AG04449 (cell line): ENCODE results near the gene PLEKHM3.

ENCODE experiments used
- CTCF ChIA-PET: fragments of 350-600 bp; formaldehyde crosslinking; extraction: SDS; loops from one replicate; lab custom pipeline; 2021; ENCODE audit warnings: antibody characterized with exemption; lab: Yijun Ruan, JAX
- POLR2A ChIA-PET: fragments of 400-600, 350-600 bp; formaldehyde crosslinking; extraction: SDS; loops from one replicate; lab custom pipeline; 2020; ENCODE audit warnings: antibody characterized with exemption, inconsistent platforms; lab: Yijun Ruan, JAX
- DNase-seq: peaks from one replicate; pipeline ENCODE4 v3.0.0-alpha.2; 2010; ENCODE audit warnings: low read depth, low spot score
- H3K4me3 ChIP-seq: 2 replicates; pipeline ENCODE4 v1.5.1; 2011; ENCODE audit warnings: low read depth, mild to moderate bottlenecking, control low read depth, low read length
- TF ChIP-seq, protein P1 (sequence below): IDR thresholded peaks from one replicate; pipeline ENCODE4 v1.5.1; 2011; ENCODE audit warnings: mild to moderate bottlenecking, moderate library complexity, low read length, control low read depth, inconsistent platforms; ENCODE audit not compliant: insufficient read depth; ENCODE audit errors: missing control alignments

PLEKHM3 gene

DNA sequence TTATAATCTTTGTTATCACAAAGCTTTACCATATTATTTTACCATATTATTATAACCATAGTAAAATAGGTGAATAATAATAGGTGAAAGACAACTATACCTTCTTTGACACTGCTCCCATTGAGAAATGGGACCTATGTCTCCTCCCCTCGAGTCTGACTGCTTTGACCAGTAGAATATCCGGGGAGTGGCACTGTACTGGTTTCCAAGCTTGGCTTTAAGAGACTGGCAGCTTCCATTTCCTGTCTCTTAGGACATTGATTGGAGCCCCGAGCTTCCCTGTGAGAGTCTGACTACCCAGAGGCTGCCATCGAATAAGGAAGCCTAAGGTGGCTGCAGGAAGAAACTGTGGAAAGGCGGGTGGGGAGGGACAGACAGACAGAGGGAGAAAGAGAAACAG lies 40.1 kb upstream of the PLEKHM3 start:
- no peak for DNase-seq
- H3K4me3 ChIP-seq: no peak overlapping the region
- POLR2A ChIA-PET: no interaction called here
- TF ChIP-seq, protein P1, sequence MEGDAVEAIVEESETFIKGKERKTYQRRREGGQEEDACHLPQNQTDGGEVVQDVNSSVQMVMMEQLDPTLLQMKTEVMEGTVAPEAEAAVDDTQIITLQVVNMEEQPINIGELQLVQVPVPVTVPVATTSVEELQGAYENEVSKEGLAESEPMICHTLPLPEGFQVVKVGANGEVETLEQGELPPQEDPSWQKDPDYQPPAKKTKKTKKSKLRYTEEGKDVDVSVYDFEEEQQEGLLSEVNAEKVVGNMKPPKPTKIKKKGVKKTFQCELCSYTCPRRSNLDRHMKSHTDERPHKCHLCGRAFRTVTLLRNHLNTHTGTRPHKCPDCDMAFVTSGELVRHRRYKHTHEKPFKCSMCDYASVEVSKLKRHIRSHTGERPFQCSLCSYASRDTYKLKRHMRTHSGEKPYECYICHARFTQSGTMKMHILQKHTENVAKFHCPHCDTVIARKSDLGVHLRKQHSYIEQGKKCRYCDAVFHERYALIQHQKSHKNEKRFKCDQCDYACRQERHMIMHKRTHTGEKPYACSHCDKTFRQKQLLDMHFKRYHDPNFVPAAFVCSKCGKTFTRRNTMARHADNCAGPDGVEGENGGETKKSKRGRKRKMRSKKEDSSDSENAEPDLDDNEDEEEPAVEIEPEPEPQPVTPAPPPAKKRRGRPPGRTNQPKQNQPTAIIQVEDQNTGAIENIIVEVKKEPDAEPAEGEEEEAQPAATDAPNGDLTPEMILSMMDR: no peak
- CTCF ChIA-PET: interaction anchor here (0.8 to 4.0 kb wide), 6 partner anchors 9 to 440 kb away, joined by 3 to 25 read pairs (median 3); no protein-coding TSS in a partner anchor

- H3K4me3 ChIP-seq: no peak overlapping the region
- ChIA-PET CTCF (interaction anchor here (0.5 to 4.0 kb wide), 12 partner anchors 8 to 439 kb away, joined by 3 to 25 read pairs (median 4); partner anchors contain the start of gene FZD5), POLR2A (interaction anchor here (0.7 kb wide), 1 partner anchor 460 kb away, joined by 3 read pairs; no protein-coding TSS in a partner anchor)
- DNase-seq: peak; percentile 78
- TF ChIP-seq, protein P1: no peak
These were observed 39.1 kb upstream of the PLEKHM3 start for GRCh38 chr2:208064220-208064961.

DNA sequence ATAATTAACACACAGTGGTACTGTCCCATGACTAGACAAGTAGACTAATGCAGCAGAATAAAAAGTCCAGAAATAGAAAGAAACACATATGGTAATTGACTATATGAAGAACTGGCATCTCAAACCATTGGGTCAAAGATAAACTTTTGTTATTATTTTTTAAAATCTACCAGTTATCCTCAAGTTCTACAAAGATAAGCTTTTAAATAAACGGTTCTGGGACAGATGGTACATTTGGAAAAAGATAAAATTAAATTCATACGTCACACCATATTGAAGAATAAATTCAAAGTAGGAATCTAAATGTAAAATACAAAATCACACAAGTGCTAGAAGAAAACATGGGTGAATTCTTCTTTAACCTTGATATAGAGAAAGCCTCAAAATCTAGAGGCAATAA lies 37.6 kb upstream of the PLEKHM3 start:
- DNase-seq: no peak
- ChIA-PET CTCF (interaction anchor here (0.9 to 4.0 kb wide), 6 partner anchors 9 to 317 kb away, joined by 3 to 25 read pairs (median 4); no protein-coding TSS in a partner anchor), POLR2A (no interaction called here)
- no peak overlapping the region for H3K4me3 ChIP-seq
- TF ChIP-seq, protein P1: no peak

DNA sequence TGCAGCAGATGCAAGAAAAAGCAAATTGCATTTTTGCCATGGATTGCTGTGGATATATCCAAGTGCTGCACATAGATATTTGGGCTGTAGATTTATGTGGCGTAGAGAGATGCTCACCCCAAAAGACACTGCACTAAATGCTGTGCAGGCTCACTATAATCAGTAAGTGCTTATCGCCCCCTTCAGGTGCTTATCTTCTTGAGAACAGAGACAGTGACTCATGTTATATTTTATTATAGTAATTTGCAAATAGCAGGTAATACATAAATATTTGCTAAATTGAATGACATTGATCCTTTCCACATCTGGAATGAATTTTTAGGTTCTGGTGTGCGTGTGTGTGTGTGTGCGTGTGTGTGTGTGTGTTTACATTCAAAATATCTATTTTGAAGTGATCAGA lies 36.8 kb upstream of the PLEKHM3 start:
- TF ChIP-seq, protein P1: peak; percentile 4
- ChIA-PET POLR2A (no interaction called here), CTCF (interaction anchor here (1.0 to 2.1 kb wide), 2 partner anchors 10 to 316 kb away, joined by 3 to 7 read pairs; no protein-coding TSS in a partner anchor)
- DNase-seq: no peak
- H3K4me3 ChIP-seq: no peak overlapping the region

DNA sequence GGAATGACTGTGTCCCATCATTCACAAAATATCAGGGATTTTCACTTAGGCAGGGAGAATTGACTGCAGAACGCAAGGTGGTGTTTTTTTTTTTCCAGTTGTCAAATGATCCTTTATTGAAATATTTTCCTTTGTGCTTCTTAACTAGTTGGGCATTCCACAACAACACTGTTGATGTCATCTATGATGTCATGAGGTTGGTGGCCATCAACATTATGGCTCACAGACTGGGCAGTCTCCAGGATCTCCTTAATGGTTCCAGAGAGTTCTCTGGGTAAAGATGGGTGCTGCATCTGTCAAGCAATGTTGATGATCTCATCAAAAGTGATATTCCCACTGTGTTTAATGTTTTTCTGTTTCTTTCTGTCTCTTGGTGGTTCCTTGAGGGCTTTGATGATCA lies 31.8 kb upstream of the PLEKHM3 start:
- ChIA-PET POLR2A (no interaction called here), CTCF (no interaction called here)
- TF ChIP-seq, protein P1: no peak
- DNase-seq: no peak
- no peak overlapping the region for H3K4me3 ChIP-seq

GRCh38 chr2:208049441-208049840 lies 24.1 kb upstream of the PLEKHM3 start:
- H3K4me3 ChIP-seq: no peak overlapping the region
- CTCF ChIA-PET: interaction anchor here (1.7 kb wide), 1 partner anchor 9 kb away, joined by 6 read pairs; no protein-coding TSS in a partner anchor
- DNase-seq: no peak
- TF ChIP-seq, protein P1: no peak
- POLR2A ChIA-PET: no interaction called here
